Neural crest cell (in vitro differentiated cells): Measurements from ENCODE around the gene FANCC. TPM values are rescaled to one million over a fixed set of nuclear protein-coding genes. Genes with fewer than 3 reads are reported as not detected.

Source experiments
- DNase-seq: peaks from one replicate; pipeline ENCODE4 v3.0.0; 2021; ENCODE audit warnings: low read depth, mixed read lengths, low spot score
- H3K27ac Mint-ChIP-seq: one replicate; pipeline ENCODE4 v1.8.0; 2021; ENCODE audit warnings: mild to moderate bottlenecking, mixed read lengths; ENCODE audit not compliant: unreplicated experiment
- H3K27me3 Mint-ChIP-seq: 2 replicates; pipeline ENCODE4 v1.8.0; 2021; ENCODE audit warnings: low read depth, mild to moderate bottlenecking, mixed read lengths
- H3K36me3 Mint-ChIP-seq: 2 replicates; pipeline ENCODE4 v1.8.0; 2021; ENCODE audit warnings: low read depth, mild to moderate bottlenecking, mixed read lengths
- H3K4me1 Mint-ChIP-seq: 2 replicates; pipeline ENCODE4 v1.8.0; 2021; ENCODE audit warnings: mixed read lengths
- H3K4me3 Mint-ChIP-seq: one replicate; pipeline ENCODE4 v1.8.0; 2021; ENCODE audit warnings: mild to moderate bottlenecking, mixed read lengths
- H3K9me3 Mint-ChIP-seq: 2 replicates; pipeline ENCODE4 v1.8.0; 2021; ENCODE audit warnings: mixed read lengths
- CTCF ChIP-seq: fragments of 200-600 bp; sonication (generic); conservative IDR thresholded peaks from 2 replicates; pipeline ENCODE4 v1.5.0; 2021; ENCODE audit warnings: antibody characterized with exemption, mild to moderate bottlenecking
- total RNA-seq: library from RNA; stranded (reverse); gene quantifications from 2 replicates; pipeline ENCODE4 v1.2.1, GENCODE V29; 2021

The FANCC gene
- total RNA-seq, 1 donor from 2014 or later, result 24.6 TPM

- Mint-ChIP-seq H3K4me3 (no peak overlapping the region), H3K27me3 (no peaks in the 10 kb centered on the region), H3K27ac (no peak overlapping the region), H3K4me1 (no peaks in the 10 kb centered on the region), H3K9me3 (no peaks in the 10 kb centered on the region), H3K36me3 (peaks cover 7% of the 10 kb centered on the region)
- TF ChIP-seq CTCF, result no peak
- DNase-seq, result no peak
Measured at GRCh38 chr9:95140821-95141220, 176.7 kb downstream of the FANCC start.

- no peak overlapping the region for H3K4me3 Mint-ChIP-seq
- no peak for DNase-seq
- TF ChIP-seq CTCF, result no peak
- no peaks in the 10 kb centered on the region for H3K27me3 Mint-ChIP-seq
- no peaks in the 10 kb centered on the region for H3K9me3 Mint-ChIP-seq
- peaks cover 3% of the 10 kb centered on the region for H3K36me3 Mint-ChIP-seq
- no peak overlapping the region for H3K27ac Mint-ChIP-seq
- no peaks in the 10 kb centered on the region for H3K4me1 Mint-ChIP-seq
Measured at GRCh38 chr9:95139126-95139525, 178.4 kb downstream of the FANCC start.

- Mint-ChIP-seq H3K9me3 (no peaks in the 10 kb centered on the region), H3K27me3 (no peaks in the 10 kb centered on the region), H3K4me3 (no peak overlapping the region), H3K27ac (no peak overlapping the region), H3K4me1 (no peaks in the 10 kb centered on the region), H3K36me3 (peaks cover 3% of the 10 kb centered on the region)
- DNase-seq, result no peak
- TF ChIP-seq CTCF, result no peak
Measured at GRCh38 chr9:95138474-95138873, 179.0 kb downstream of the FANCC start.

GRCh38 chr9:95137587-95138145, 179.8 kb downstream of the FANCC start:
- Mint-ChIP-seq H3K27me3 (no peaks in the 10 kb centered on the region), H3K9me3 (no peaks in the 10 kb centered on the region), H3K27ac (peak overlapping the region; percentile 92), H3K4me3 (no peak overlapping the region), H3K36me3 (peaks cover 3% of the 10 kb centered on the region), H3K4me1 (no peaks in the 10 kb centered on the region)
- no peak for TF ChIP-seq CTCF
- DNase-seq, result no peak

GRCh38 chr9:95135756-95136155, 181.8 kb downstream of the FANCC start:
- Mint-ChIP-seq H3K4me1 (peaks cover 6% of the 10 kb centered on the region), H3K27me3 (no peaks in the 10 kb centered on the region)

More at GRCh38 chr9:95135756-95136155, 181.8 kb downstream of the FANCC start:
- no peak overlapping the region for H3K27ac Mint-ChIP-seq
- TF ChIP-seq CTCF, result no peak
- peaks cover 3% of the 10 kb centered on the region for H3K36me3 Mint-ChIP-seq
- H3K9me3 Mint-ChIP-seq, result no peaks in the 10 kb centered on the region
- no peak overlapping the region for H3K4me3 Mint-ChIP-seq
- DNase-seq, result no peak
